Cardiac muscle cell (in vitro differentiated cells and primary cell): Measurements from ENCODE around the gene MTMR12. TPM values are rescaled to one million over a fixed set of nuclear protein-coding genes. Genes with fewer than 3 reads are reported as not detected.

Experiments
- DNase-seq, 2 donors: peaks; one replicate each; pipeline versions ENCODE4 v3.0.0 to v3.0.0-alpha.2; 2010 to 2017; ENCODE audit warnings: low read depth in 1 of 2, low spot score in 1 of 2
- H3K27ac ChIP-seq: fragments of 200-600 bp; sonication (generic); 2 replicates; pipeline ENCODE4 v1.5.1; 2016
- H3K27me3 ChIP-seq: fragments of 200-600 bp; sonication (generic); 2 replicates; pipeline ENCODE4 v1.6.0; 2016; ENCODE audit warnings: control low read depth
- H3K36me3 ChIP-seq: fragments of 200-600 bp; sonication (generic); 2 replicates; pipeline ENCODE4 v1.5.1; 2016; ENCODE audit warnings: control low read depth
- H3K4me1 ChIP-seq: fragments of 200-600 bp; sonication (generic); 2 replicates; pipeline ENCODE4 v1.8.1; 2017; ENCODE audit warnings: low read depth, mild to moderate bottlenecking, mixed run types
- H3K4me3 ChIP-seq: fragments of 200-600 bp; sonication (generic); 2 replicates; pipeline ENCODE4 v1.5.1; 2016; ENCODE audit warnings: mild to moderate bottlenecking
- H3K9me3 ChIP-seq: fragments of 200-600 bp; sonication (generic); 2 replicates; pipeline ENCODE4 v1.5.1; 2017; ENCODE audit warnings: low read depth, mild to moderate bottlenecking, control low read depth
- polyA plus RNA-seq: library from polyadenylated mRNA; unstranded; fragments of >200 nt; fragmentation: Nextera tagmentation; extraction: Ambion mirVana; gene quantifications from 2 replicates; pipeline ENCODE4 v1.2.1, GENCODE V29; 2016
- total RNA-seq: library from RNA; depleted of rRNA; stranded (reverse); fragments of >200 nt; gene quantifications from 2 replicates; pipeline ENCODE4 v1.2.3, GENCODE V29; 2016
- TF ChIP-seq, protein P1 (sequence below): IDR thresholded peaks from 2 replicates; pipeline ENCODE4 v1.5.1; 2012; ENCODE audit warnings: low read depth, mild to moderate bottlenecking, low read length

Gene MTMR12
- total and polyA plus RNA-seq, 2 experiments from 2014 or later: 11.3 to 11.6 TPM

DNA sequence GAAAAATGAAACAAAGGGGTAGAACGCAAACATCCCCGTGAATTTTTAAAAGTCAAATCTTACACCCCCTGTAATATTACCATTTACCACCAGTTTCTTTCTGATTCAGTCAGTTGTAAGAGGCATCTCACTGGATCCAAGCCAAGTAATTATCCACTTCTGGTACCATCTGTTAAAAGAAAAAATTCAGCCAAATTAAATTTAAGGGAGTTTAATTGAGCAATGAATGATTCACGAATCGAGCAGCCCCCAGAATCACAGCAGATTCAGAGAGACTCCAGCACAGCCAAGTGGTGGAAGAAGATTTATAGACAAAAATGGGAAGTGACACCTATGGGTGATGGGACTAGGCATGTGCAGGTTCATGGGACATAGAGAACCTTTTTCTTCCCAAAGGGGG lies 29.9 kb upstream of the MTMR12 start:
- Histone ChIP-seq H3K4me1 (no peaks in the 10 kb centered on the region), H3K4me3 (no peak overlapping the region), H3K27ac (no peak overlapping the region), H3K9me3 (no peaks in the 10 kb centered on the region), H3K36me3 (no peaks in the 10 kb centered on the region), H3K27me3 (no peaks in the 10 kb centered on the region)
- no peak for DNase-seq
- TF ChIP-seq, protein P1, sequence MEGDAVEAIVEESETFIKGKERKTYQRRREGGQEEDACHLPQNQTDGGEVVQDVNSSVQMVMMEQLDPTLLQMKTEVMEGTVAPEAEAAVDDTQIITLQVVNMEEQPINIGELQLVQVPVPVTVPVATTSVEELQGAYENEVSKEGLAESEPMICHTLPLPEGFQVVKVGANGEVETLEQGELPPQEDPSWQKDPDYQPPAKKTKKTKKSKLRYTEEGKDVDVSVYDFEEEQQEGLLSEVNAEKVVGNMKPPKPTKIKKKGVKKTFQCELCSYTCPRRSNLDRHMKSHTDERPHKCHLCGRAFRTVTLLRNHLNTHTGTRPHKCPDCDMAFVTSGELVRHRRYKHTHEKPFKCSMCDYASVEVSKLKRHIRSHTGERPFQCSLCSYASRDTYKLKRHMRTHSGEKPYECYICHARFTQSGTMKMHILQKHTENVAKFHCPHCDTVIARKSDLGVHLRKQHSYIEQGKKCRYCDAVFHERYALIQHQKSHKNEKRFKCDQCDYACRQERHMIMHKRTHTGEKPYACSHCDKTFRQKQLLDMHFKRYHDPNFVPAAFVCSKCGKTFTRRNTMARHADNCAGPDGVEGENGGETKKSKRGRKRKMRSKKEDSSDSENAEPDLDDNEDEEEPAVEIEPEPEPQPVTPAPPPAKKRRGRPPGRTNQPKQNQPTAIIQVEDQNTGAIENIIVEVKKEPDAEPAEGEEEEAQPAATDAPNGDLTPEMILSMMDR: no peak

DNA sequence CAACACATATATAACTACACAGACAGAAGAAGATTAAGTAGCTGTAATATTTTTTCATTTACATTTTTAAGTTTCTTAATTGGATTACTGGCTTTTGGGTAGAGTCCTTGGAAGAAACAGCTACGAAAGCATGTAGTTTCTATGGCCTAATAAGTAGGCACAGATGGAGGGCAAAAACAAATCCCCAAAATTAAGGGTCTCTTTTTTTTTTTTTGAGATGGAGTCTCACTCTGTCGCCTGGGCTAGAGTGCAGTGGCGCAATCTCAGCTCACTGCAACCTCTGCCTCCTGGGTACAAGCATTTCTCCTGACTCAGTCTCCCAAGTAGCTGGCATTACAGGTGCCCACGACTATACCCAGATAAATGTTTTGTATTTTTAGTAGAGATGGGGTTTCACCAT lies 27.1 kb upstream of the MTMR12 start:
- H3K36me3 ChIP-seq: no peaks in the 10 kb centered on the region
- no peak overlapping the region for H3K4me3 ChIP-seq
- H3K27me3 ChIP-seq: no peaks in the 10 kb centered on the region
- TF ChIP-seq, protein P1: no peak
- H3K4me1 ChIP-seq: no peaks in the 10 kb centered on the region
- H3K9me3 ChIP-seq: no peaks in the 10 kb centered on the region
- no peak for DNase-seq
- no peak overlapping the region for H3K27ac ChIP-seq

DNA sequence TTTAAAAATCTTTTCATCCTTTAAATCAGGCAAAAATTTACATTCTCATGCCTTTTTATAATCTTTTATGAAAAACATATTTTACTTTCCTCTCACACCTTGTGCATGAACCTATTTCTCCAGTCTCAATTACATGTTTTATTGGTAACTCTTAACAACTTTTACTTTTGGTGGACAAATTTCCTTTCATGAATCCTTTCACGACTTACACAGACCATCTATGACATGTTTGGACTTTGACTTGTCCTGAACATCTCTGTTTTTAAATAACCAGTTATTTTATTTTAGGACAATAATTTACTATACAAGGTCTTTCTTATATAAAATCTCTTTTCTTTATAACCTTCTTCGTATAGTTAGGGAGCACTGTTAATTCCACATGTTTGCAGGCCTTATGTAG lies 26.5 kb upstream of the MTMR12 start:
- H3K36me3 ChIP-seq: no peaks in the 10 kb centered on the region
- no peaks in the 10 kb centered on the region for H3K27me3 ChIP-seq
- TF ChIP-seq, protein P1: no peak
- no peak overlapping the region for H3K27ac ChIP-seq
- H3K9me3 ChIP-seq: no peaks in the 10 kb centered on the region
- peak; percentile 14 to 30 for DNase-seq
- H3K4me3 ChIP-seq: no peak overlapping the region
- H3K4me1 ChIP-seq: no peaks in the 10 kb centered on the region

DNA sequence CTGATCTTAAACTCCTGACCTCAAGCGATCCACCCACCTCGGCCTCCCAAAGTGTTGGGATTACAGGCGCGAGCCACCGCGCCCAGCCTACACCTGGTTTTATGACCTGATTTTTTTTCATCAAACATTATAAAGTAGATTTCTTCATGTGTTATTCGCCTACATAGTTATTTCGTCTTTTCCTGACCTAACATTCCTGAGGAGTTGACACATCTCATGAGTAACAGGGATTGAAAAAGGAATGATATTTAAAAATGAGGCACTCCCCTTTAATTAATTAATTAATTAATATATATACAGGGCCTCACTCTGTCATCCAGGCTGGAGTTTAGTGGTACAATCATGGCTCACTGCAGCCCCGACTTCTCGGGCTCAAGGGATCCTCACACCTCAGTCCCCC lies 20.2 kb upstream of the MTMR12 start:
- Histone ChIP-seq H3K9me3 (no peaks in the 10 kb centered on the region), H3K27me3 (no peaks in the 10 kb centered on the region), H3K27ac (no peak overlapping the region), H3K4me1 (no peaks in the 10 kb centered on the region), H3K36me3 (no peaks in the 10 kb centered on the region), H3K4me3 (no peak overlapping the region)
- TF ChIP-seq, protein P1: no peak
- DNase-seq: no peak

DNA sequence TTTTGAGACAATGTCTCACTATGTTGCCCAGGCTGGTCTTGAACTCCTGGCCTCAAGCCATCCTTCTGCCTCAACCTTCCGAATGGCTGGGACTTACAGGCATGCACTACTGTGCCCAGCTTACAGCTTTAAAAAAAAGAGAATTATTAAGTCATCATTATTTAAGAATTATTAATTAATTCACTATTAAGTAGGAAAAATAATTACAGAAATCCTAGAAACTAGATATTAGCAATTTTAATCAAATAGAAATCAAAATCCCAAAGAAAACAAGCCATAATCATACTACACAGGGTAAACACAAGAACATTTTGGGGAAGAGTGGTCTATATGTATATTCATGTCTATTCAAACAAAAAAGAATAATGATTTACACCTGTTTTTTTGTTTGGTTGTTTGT lies 19.6 kb upstream of the MTMR12 start:
- Histone ChIP-seq H3K9me3 (no peaks in the 10 kb centered on the region), H3K4me3 (no peak overlapping the region), H3K36me3 (no peaks in the 10 kb centered on the region), H3K27me3 (no peaks in the 10 kb centered on the region), H3K27ac (no peak overlapping the region), H3K4me1 (no peaks in the 10 kb centered on the region)
- TF ChIP-seq, protein P1: no peak
- DNase-seq: no peak

DNA sequence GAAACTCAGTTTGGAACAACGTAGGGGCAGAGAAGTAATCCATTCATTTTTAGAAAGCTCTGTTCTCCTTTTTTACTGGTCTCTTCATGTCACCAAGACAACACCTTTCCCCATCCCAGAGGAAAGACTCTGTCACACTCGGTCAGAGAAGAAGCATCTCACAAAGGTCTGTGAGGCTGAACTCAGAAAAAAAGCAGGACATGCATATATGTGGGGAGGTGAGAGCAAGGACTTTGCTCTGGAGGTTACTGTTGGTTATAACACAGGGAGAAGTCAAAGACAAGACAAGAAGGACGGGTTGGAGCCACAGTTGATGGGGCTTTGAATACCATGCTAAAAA lies 19.2 kb upstream of the MTMR12 start:
- DNase-seq: no peak
- TF ChIP-seq, protein P1: no peak
- Histone ChIP-seq H3K27me3 (no peaks in the 10 kb centered on the region), H3K27ac (no peak overlapping the region), H3K4me1 (no peaks in the 10 kb centered on the region), H3K4me3 (no peak overlapping the region), H3K36me3 (no peaks in the 10 kb centered on the region), H3K9me3 (no peaks in the 10 kb centered on the region)
